ENCODE data around the gene ANO1. TPM values are rescaled to one million over a fixed set of nuclear protein-coding genes. Genes with fewer than 3 reads are reported as not detected.

ANO1 gene
- total RNA-seq, 3 donors from 2014 or later (not counting 1 experiment from before 2014, with no cell fraction given): not detected

DNA sequence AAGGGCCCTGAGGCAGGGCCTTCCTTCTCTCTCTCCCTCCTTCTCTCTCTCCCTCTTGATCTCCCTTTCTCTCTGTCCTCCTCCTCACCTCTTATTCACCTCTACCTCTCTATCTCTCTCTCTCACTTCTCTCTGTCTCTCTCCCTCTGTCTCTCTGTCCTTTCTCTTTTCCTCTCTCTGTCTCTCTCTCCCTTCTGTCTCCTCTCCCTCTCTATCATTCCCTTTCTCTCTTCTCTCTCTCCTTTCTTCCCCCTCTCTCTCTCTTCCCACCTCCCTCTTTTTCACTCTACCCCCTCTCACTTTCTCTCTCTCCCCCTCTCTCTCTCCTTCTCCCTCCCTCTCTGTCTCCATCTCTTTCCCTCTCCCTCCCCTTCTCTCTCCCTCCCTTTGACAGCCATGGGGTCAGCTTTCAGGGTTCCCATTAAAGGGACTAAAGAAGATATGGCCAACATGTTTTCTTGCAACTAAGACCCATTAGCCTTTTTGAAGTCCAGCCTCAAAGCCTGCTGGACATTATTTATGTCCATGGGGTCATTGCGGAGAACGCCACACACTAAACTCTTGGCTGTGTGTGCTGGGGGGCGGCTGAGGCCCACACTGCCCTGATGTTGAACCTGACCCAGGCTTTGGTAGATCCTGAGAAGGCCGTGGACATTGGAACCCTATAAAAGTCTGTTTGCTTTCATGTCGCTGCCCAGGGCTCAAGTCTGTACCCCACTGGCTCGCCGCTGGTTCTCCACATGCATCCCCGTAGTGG, 15.0 kb downstream of the ANO1 start:
- Histone ChIP-seq H3K27ac (ENCODE audit: low read length) (no peak overlapping the region), H3K4me3 (ENCODE audit: low read length) (no peak overlapping the region), H3K27me3 (ENCODE audit: control insufficient read depth, insufficient read depth, low read length) (no peaks in the 10 kb centered on the region), H3K4me1 (ENCODE audit: control insufficient read depth, insufficient read depth, low read length) (no peaks in the 10 kb centered on the region), H3K9me3 (ENCODE audit: control insufficient read depth, insufficient read depth, low read length) (no peaks in the 10 kb centered on the region), H3K36me3 (ENCODE audit: control insufficient read depth, insufficient read depth, low read length) (no peaks in the 10 kb centered on the region)
- H3K36me3 Mint-ChIP-seq: no peaks in the 10 kb centered on the region
- DNase-seq: no peak
- WGBS (ENCODE audit: insufficient coverage): 84% methylated on average over 8 of the region's 8 CpGs
- intact Hi-C loops (cut with micrococcal nuclease): no loop called here
- no peak for TF ChIP-seq CTCF (IDR thresholded peaks at IDR 0.05)
- H3K27ac Mint-ChIP-seq: no peak overlapping the region
- H3K27me3 Mint-ChIP-seq (ENCODE audit: low read depth in 2 of 2): no peaks in the 10 kb centered on the region
- no peaks in the 10 kb centered on the region for H3K9me3 Mint-ChIP-seq
- no peak overlapping the region for H3K4me3 Mint-ChIP-seq
- ATAC-seq: no peak
- no peaks in the 10 kb centered on the region for H3K4me1 Mint-ChIP-seq

- Histone ChIP-seq H3K27ac (ENCODE audit: low read length) (no peak overlapping the region), H3K4me3 (ENCODE audit: low read length) (no peak overlapping the region), H3K36me3 (ENCODE audit: control insufficient read depth, insufficient read depth, low read length) (no peaks in the 10 kb centered on the region), H3K9me3 (ENCODE audit: control insufficient read depth, insufficient read depth, low read length) (no peaks in the 10 kb centered on the region), H3K27me3 (ENCODE audit: control insufficient read depth, insufficient read depth, low read length) (no peaks in the 10 kb centered on the region), H3K4me1 (ENCODE audit: control insufficient read depth, insufficient read depth, low read length) (no peaks in the 10 kb centered on the region)
- no peaks in the 10 kb centered on the region for H3K36me3 Mint-ChIP-seq
- no peak overlapping the region for H3K27ac Mint-ChIP-seq
- no peaks in the 10 kb centered on the region for H3K27me3 Mint-ChIP-seq (ENCODE audit: low read depth in 2 of 2)
- 82% methylated on average over 13 of the region's 13 CpGs for WGBS (ENCODE audit: insufficient coverage)
- no peak for DNase-seq
- no peak for TF ChIP-seq CTCF (IDR thresholded peaks at IDR 0.05)
- ATAC-seq: no peak
- no peaks in the 10 kb centered on the region for H3K9me3 Mint-ChIP-seq
- intact Hi-C loops (cut with micrococcal nuclease): no loop called here
- no peaks in the 10 kb centered on the region for H3K4me1 Mint-ChIP-seq
- no peak overlapping the region for H3K4me3 Mint-ChIP-seq
Measured at GRCh38 chr11:70095541-70096252, 17.6 kb downstream of the ANO1 start.

GRCh38 chr11:70097783-70098563, 19.9 kb downstream of the ANO1 start:
- Histone ChIP-seq H3K9me3 (ENCODE audit: control insufficient read depth, insufficient read depth, low read length) (no peaks in the 10 kb centered on the region), H3K27ac (ENCODE audit: low read length) (no peak overlapping the region), H3K27me3 (ENCODE audit: control insufficient read depth, insufficient read depth, low read length) (no peaks in the 10 kb centered on the region), H3K4me3 (ENCODE audit: low read length) (no peak overlapping the region), H3K36me3 (ENCODE audit: control insufficient read depth, insufficient read depth, low read length) (no peaks in the 10 kb centered on the region), H3K4me1 (ENCODE audit: control insufficient read depth, insufficient read depth, low read length) (no peaks in the 10 kb centered on the region)
- H3K4me3 Mint-ChIP-seq: no peak overlapping the region
- WGBS (ENCODE audit: insufficient coverage): 80% methylated on average over 23 of the region's 23 CpGs
- TF ChIP-seq CTCF (IDR thresholded peaks at IDR 0.05): no peak
- intact Hi-C loops (cut with micrococcal nuclease): no loop called here
- H3K4me1 Mint-ChIP-seq: no peaks in the 10 kb centered on the region
- DNase-seq (no peak), ATAC-seq (no peak)
- no peaks in the 10 kb centered on the region for H3K9me3 Mint-ChIP-seq
- H3K36me3 Mint-ChIP-seq: no peaks in the 10 kb centered on the region
- H3K27me3 Mint-ChIP-seq (ENCODE audit: low read depth in 2 of 2): no peaks in the 10 kb centered on the region
- no peak overlapping the region for H3K27ac Mint-ChIP-seq
